NCI-H2227 (cell line): ENCODE results near the gene DIAPH1.

Experiments used
- DNase-seq: peaks from one replicate; lab custom pipeline; 2025; ENCODE audit not compliant: unreplicated experiment; lab: John Stamatoyannopoulos, UW

The DIAPH1 gene

GRCh38 chr5:141640051-141640415 is 21.2 kb upstream of the DIAPH1 start:
- DNase-seq: no peak

- no peak for DNase-seq
Measured at GRCh38 chr5:141639357-141640050, 20.7 kb upstream of the DIAPH1 start.

GRCh38 chr5:141638771-141639170 is 20.0 kb upstream of the DIAPH1 start:
- no peak for DNase-seq

GRCh38 chr5:141637767-141638419 is 19.1 kb upstream of the DIAPH1 start:
- DNase-seq: peak; percentile 59

GRCh38 chr5:141637123-141637766 is 18.4 kb upstream of the DIAPH1 start:
- DNase-seq: peak; percentile 55

- DNase-seq: peak; percentile 91
Measured at GRCh38 chr5:141636413-141637122, 17.8 kb upstream of the DIAPH1 start, which contains the start of the genes HDAC3 and RELL2. Gene HDAC3 (minus strand): TSS chr5:141636849. CDS start chr5:141636790, 59 bp downstream. Gene RELL2 (plus strand): TSS chr5:141636997. CDS start chr5:141638226, 1,229 bp downstream.

GRCh38 chr5:141636106-141636412 is 17.3 kb upstream of the DIAPH1 start:
- DNase-seq: no peak

GRCh38 chr5:141635646-141636045 is 16.8 kb upstream of the DIAPH1 start:
- DNase-seq: no peak

GRCh38 chr5:141634720-141635119 is 15.9 kb upstream of the DIAPH1 start:
- DNase-seq: no peak

- no peak for DNase-seq
Measured at GRCh38 chr5:141633871-141634561, 15.2 kb upstream of the DIAPH1 start.

GRCh38 chr5:141632650-141633049 is 13.8 kb upstream of the DIAPH1 start:
- peak; percentile 2 for DNase-seq

- DNase-seq: no peak
Measured at GRCh38 chr5:141630570-141631140, 11.9 kb upstream of the DIAPH1 start.

- DNase-seq: no peak
Measured at GRCh38 chr5:141628175-141628788, 9.5 kb upstream of the DIAPH1 start.

GRCh38 chr5:141623611-141624010 is 4.8 kb upstream of the DIAPH1 start:
- no peak for DNase-seq

GRCh38 chr5:141623186-141623585 is 4.4 kb upstream of the DIAPH1 start:
- DNase-seq: no peak

GRCh38 chr5:141618030-141618803 is 583 bp downstream of the DIAPH1 start:
- peak; percentile 48 for DNase-seq

- no peak for DNase-seq
Measured at GRCh38 chr5:141617682-141618029, 1.1 kb downstream of the DIAPH1 start.

GRCh38 chr5:141617128-141617527 is 1.7 kb downstream of the DIAPH1 start:
- DNase-seq: no peak

- no peak for DNase-seq
Measured at GRCh38 chr5:141615991-141616720, 2.6 kb downstream of the DIAPH1 start.
